GM19452 (cell line): ENCODE results near the gene SOCS2.

ENCODE experiments used
- ATAC-seq: cut with Tn5 transposase; IDR thresholded peaks from one replicate; pipeline ENCODE4 v1.9.1; 2021; ENCODE audit not compliant: unreplicated experiment

SOCS2 gene

DNA sequence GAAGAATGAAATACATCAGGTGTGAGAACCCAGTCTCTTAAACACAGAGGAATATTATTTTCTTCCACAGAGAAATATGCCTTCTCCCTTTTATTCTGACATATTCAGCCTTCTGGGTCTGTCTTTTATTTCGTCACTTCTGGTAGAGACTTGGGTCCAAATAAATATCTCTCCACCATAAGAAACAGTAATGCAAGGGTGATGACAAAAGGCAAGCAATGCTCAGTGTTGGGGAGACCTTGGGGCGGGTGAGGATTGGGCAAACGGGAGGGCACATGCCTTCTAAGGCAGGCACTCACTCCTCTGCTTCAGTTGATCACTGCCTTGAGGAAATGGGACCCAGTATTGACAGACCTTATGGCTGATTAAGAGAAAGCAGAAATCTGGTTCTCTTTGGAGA, 6.7 kb upstream of the SOCS2 start:
- no peak for ATAC-seq

GRCh38 chr12:93567174-93567573, 5.3 kb upstream of the SOCS2 start:
- no peak for ATAC-seq

GRCh38 chr12:93568091-93568490, 4.4 kb upstream of the SOCS2 start:
- no peak for ATAC-seq

DNA sequence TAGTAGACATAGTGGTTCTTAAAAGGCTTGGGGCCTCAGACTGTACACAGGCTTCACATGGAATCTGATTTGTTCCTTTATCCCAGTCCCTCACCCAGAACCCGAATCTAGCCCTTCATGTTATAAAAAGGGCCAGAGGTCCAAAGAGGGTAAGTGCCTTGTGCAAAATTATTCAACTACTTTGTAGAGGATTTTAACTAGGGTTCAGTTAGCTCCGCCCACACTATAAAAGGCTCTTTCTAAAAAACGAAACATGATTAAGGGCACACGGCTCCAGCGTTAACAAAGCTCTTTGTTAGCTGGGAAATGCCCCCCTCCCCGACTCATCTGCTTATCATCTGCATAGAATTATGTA, 3.2 kb upstream of the SOCS2 start:
- no peak for ATAC-seq

DNA sequence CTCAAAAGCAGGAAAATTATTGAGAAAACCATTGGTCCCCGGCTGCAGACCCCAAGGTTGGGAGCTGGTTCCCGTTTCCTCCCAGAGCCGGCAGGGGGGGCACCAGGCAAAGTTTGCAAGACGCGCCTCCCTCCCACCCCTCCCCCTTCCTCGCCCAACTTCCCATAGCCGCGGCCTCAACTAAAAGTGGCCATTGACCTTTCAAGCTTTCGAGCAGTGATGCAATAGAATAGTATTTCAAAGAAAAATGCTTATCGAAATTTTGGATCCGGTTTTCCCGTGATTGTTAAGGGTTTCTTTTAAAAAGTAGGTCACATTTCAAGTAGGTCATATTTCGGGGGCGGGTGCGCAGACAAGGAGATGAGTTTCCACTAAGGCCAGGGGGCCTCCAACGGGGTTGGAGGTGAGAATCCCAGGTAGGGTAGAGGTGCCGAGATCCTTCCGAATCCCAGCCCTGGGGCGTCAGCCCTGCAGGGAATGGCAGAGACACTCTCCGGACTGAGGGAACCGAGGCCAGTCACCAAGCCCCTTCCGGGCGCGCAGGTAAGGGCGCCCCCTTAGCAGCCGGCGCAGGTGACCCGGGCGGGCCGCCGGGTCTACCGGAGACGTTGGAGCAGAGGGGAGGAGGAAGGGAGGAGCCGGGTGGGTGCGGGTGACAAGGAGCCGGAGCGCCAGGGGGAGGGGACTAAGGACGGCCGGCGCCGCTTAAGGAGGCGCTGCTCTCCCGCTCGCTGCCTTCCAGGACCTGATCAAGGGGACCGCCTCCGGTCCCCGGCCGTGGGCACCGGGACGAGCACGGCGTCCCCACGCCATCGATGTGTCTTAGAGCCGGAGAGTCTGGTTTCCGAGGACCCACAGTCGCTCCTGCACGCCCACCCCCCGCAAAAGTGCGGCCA, 2.6 kb upstream of the SOCS2 start:
- ATAC-seq, result peak; percentile 38

DNA sequence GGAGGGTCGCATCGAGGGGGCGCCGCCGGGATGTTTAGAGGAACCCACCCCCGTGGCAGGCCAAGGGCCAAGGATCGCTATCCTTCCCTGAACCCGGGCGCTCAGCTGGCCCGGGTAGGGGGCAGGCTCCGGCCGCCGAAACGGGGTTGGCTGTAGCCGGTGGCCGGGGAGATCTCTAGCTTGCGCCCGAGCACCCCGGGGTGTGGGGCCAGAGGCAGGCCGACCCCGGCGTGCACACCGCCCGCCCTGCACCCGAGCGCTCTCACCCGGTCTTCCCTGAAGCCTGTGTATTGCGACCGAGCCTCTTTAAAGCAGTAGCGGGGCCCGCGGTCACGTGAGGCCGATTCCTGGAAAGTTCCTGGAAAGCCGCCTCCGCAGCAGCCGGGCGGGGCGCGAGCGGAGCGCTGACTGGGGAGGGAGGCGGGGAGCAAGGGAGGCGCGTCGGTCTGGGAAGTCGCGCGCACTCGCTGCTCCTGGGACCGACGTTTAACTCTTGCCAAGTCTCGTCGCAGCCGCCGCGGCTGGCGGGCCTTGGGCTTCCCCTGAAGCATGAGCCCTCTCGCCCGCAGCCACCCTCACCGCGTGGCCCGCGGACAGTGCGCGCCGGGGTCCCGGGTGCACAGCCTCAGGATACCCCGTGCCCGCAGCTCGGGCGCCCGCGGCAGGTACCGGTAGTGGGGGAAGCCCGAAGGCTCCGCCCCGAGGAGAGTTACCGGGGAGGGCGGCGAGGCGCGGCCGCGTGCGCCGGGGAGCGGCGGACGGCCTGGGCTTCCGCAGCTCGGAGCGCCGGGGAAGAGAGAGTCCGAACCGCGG, 1.7 kb upstream of the SOCS2 start:
- ATAC-seq, result peak; percentile 51

DNA sequence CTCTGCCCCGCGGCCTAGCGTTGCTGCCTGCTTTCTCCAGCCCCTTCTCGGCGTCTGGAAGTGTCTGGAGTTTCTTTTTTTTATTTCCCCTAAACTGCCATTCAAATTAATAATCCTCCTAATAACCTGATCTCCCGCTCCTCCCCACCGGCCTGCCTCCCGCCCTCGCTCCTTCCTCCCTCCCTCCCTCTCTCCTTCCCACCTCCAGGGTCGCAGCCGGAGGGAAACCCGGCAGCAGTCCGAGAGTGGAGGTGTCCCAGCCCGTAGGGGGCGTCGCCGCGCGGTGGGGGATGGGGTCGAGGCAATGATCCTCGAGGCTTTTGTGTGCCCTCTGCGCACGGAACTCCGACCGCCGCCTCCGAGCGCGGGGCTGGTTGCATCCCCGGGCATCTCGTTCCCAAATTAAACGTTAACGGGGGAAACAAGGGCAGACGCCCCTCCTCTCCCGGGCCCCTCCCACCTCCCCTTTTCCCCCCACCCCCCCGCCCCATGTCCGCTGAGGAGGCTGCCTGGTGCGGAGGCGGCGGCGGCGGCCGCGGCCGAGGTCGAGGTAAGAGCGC, 1.0 kb upstream of the SOCS2 start:
- peak; percentile 18 for ATAC-seq

GRCh38 chr12:93572712-93573551, 457 bp downstream of the SOCS2 start:
- no peak for ATAC-seq

GRCh38 chr12:93573552-93574223, 1.2 kb downstream of the SOCS2 start:
- no peak for ATAC-seq

- no peak for ATAC-seq
These were observed 4.7 kb downstream of the SOCS2 start for GRCh38 chr12:93577222-93577621.

DNA sequence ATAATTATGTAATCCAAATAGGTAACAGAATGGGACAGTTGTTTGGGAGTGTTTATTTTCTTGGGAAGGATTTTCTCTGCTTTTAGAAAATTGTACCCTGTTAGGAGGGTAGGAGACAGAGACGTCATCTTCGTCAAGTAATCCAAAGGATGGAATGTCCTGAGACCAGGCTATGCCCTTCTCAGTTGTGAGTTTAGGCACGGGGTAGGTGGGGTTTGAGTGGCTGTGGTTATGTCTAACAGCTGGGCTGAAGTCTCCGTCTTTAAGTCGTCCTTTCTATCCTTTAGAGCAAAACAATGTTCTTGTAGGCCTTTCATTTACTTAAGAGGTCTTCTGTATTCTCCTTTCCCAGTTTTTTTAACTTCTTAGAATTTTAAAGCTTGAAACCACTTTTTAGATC, 5.7 kb downstream of the SOCS2 start:
- ATAC-seq, result no peak

GRCh38 chr12:93580682-93581081, 8.2 kb downstream of the SOCS2 start:
- ATAC-seq, result no peak

- ATAC-seq, result no peak
These were observed 8.9 kb downstream of the SOCS2 start for GRCh38 chr12:93581370-93581769.

GRCh38 chr12:93582351-93582750, 9.9 kb downstream of the SOCS2 start:
- no peak for ATAC-seq

- ATAC-seq, result no peak
These were observed 11.3 kb downstream of the SOCS2 start for GRCh38 chr12:93583627-93584392.

DNA sequence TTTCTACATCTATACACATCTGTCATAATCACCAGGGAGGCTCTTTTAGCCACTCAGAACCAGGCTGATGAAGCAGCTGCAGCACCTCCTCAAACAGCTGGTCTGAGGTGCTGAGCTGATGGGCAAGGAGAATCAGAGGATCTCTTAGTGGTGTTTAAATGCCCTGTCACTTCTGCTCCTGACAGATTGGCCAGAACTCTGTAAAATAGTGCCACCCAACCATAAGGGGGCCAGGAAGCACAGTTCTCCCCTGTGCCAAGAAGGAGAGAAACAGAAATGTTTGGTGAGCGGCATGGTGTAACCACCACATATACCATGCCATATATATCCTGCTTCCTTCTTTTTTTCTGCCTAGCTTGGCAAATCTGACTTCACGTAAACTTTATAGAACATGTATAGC, 12.8 kb downstream of the SOCS2 start:
- no peak for ATAC-seq

DNA sequence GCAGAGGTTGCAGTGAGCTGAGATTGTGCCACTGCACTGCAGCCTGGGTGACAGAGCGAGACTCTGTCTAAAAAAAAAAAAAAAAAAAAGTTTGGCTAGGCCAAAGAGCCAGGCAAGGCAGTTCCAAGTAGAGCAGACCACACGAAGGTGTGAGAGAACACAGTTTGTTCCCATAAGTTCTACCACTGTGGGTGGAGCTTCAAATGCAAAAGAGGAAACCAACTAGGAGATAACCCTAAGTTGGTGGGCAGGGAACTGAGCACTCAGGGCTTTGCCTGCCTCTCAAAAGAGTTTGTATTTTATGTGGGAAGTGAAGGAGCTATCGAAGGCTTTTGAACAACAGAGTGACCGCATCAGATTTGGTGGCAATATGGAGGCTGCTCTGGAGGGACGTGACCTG, 15.1 kb downstream of the SOCS2 start:
- no peak for ATAC-seq

DNA sequence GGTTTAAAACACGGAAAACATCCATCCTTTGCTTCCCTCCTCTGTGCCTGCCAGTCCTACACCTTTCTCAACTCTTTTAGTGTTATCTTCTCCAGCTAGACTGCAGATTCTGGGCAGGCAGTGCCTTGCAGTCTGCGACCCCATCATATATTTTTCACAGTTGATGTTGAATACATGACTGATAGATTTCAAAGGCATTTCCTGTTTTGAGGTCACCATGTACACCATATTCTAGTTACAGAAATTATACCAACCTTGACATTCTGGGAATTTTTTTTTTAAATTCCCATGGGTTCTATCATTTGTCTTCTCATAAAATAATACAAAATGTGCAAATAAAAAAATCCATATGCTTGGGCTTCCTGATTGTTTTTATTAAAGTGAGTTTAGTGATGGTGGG, 16.6 kb downstream of the SOCS2 start:
- ATAC-seq, result no peak

DNA sequence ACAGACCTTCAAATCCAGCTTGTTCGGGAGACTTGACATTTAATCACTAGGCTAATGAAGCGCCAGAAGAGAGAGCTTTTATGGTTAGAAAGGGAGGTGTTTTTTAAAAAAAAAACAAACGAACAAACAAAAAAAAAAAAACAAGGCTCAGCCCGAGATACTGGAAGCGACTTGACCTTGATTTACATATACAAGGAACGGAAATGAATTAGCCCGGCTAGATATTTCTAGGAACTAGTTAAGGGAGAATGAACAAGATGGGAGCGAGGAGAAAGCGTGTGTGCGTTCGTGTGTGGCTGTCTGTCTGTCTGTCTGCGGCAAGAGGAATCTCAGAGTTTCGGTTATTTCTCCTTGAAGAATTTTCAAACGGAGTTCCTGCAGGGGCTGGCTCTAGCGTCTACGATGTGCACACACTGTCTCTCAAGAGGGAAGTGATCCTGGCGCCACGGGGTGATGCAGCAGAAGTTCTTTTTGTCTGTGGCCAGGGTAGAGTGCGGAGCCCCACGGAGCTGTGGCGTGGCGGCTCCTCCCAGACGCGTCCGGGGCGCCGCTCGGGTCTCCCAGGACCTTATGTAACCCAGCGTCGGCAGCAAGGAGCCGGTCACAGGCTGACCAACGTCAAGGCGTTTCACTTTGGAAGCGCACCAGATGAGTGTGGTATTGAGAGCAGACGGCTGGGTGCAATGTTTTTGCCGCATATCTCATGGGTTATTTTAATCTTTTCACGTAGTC, 18.8 kb downstream of the SOCS2 start:
- ATAC-seq, result peak; percentile 94
